Thyroid gland (tissue), 4 donors: ENCODE results near the gene OR2B2. TPM values are rescaled to one million over a fixed set of nuclear protein-coding genes. Genes with fewer than 3 reads are reported as not detected.

Source experiments
- DNase-seq, 2 donors: peaks; one replicate each; pipeline ENCODE4 v3.0.0-alpha.2; 2019
- H3K27ac ChIP-seq, 3 donors: fragments of 200-600 bp; sonication (generic); 1 replicate in 2 of 3; 2 replicates in 1 of 3; pipeline ENCODE4 v1.5.1; 2016 to 2019; ENCODE audit warnings: mild to moderate bottlenecking in 1 of 3, moderate library complexity in 1 of 3
- H3K27me3 ChIP-seq: fragments of 200-600 bp; sonication (generic); one replicate; pipeline ENCODE4 v1.5.1; 2019
- H3K36me3 ChIP-seq, 2 donors: fragments of 200-600 bp; sonication (generic); one replicate each; pipeline ENCODE4 v1.5.1; 2016 to 2019
- H3K4me1 ChIP-seq, 2 donors: fragments of 200-600 bp; sonication (generic); one replicate each; pipeline ENCODE4 v1.5.1; 2017 to 2019
- H3K4me3 ChIP-seq, 3 donors: fragments of 200-600 bp; sonication (generic); replicated peaks in 1 of 3; 1 replicate in 2 of 3; 2 replicates in 1 of 3; pipeline ENCODE4 v1.5.1; 2016; ENCODE audit warnings: mild to moderate bottlenecking in 1 of 3
- H3K9me3 ChIP-seq: fragments of 200-600 bp; sonication (generic); one replicate; pipeline ENCODE4 v1.5.1; 2017
- POLR2A ChIP-seq, 2 donors: fragments of 450-650 bp; IDR thresholded peaks; one replicate each; pipeline ENCODE4 v1.6.1; 2017; ENCODE audit warnings: antibody characterized with exemption in 2 of 2, mild to moderate bottlenecking in 2 of 2, moderate library complexity in 1 of 2
- WGBS, 2 donors: methylation state at CpG; one replicate each; pipeline ENCODE4 v1.1.5; 2017; 5-methylcytosine and 5-hydroxymethylcytosine counted together
- intact Hi-C: fragments of 100-400 bp; cut with DNase I; formaldehyde crosslinking; loops from one replicate; pipeline ENCODE4 v1.15.1; 2023
- total RNA-seq, 4 donors: library from RNA; depleted of rRNA; stranded (reverse); fragments of >200 nt; gene quantifications; one replicate each; pipeline ENCODE4 v1.2.3, GENCODE V29; 2016
- TF ChIP-seq, protein P1 (sequence below), 6 experiments: fragments of 200-600 bp in 3 of 6; fragments of 450-650 bp in 3 of 6; sonication (generic) in 3 of 6; IDR thresholded peaks; one replicate each; pipeline ENCODE4 v1.5.1; 2016 to 2019; ENCODE audit warnings: antibody characterized with exemption in 6 of 6, mild to moderate bottlenecking in 2 of 6, inconsistent platforms in 1 of 6, moderate library complexity in 1 of 6

OR2B2 gene
- total RNA-seq, 4 donors from 2014 or later = not detected

DNA sequence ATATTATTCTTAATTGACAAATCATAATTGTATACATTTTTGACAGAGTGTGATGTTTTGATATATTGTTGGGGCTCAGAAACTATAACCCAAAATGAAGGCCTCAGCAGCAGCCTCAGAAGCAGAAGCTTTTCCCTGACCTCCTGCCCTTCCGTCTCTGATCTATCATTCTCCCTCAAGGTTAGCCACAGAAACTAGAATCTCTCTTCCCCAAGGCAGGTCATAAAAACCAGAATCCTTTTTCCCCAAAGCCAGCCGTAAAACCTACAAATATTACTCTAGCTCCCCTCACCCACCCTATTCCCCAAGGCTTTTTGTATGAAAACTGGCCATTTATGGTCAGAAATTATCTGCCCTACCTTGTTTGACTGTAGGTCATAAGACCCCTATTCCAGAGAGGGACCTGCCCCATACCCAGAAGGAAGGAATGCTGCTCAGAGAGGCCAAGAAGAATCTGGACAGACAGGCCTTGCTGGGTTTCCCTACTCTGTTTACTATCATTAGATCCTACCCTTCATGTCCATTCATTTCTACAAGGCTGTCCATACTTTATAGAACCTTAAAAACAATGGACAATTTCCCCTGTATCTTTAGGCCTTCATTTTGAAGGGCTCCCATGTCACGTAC lies 14.5 kb downstream of the OR2B2 start:
- Histone ChIP-seq H3K4me1 (no peaks in the 10 kb centered on the region), H3K27ac (no peak overlapping the region), H3K4me3 (no peak overlapping the region), H3K9me3 (no peaks in the 10 kb centered on the region), H3K27me3 (no peaks in the 10 kb centered on the region), H3K36me3 (no peaks in the 10 kb centered on the region)
- DNase-seq = no peak
- 94 to 99% methylated on average over 3 of the region's 3 CpGs for WGBS, 2 donors
- intact Hi-C loops = loop anchor here (10.0 kb wide), 2 partner anchors 723 to 773 kb away; no protein-coding TSS in a partner anchor
- TF ChIP-seq, protein P1, sequence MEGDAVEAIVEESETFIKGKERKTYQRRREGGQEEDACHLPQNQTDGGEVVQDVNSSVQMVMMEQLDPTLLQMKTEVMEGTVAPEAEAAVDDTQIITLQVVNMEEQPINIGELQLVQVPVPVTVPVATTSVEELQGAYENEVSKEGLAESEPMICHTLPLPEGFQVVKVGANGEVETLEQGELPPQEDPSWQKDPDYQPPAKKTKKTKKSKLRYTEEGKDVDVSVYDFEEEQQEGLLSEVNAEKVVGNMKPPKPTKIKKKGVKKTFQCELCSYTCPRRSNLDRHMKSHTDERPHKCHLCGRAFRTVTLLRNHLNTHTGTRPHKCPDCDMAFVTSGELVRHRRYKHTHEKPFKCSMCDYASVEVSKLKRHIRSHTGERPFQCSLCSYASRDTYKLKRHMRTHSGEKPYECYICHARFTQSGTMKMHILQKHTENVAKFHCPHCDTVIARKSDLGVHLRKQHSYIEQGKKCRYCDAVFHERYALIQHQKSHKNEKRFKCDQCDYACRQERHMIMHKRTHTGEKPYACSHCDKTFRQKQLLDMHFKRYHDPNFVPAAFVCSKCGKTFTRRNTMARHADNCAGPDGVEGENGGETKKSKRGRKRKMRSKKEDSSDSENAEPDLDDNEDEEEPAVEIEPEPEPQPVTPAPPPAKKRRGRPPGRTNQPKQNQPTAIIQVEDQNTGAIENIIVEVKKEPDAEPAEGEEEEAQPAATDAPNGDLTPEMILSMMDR (IDR thresholded peaks at IDR 0.05) = no peak
- no peak for TF ChIP-seq POLR2A (IDR thresholded peaks at IDR 0.05)

DNA sequence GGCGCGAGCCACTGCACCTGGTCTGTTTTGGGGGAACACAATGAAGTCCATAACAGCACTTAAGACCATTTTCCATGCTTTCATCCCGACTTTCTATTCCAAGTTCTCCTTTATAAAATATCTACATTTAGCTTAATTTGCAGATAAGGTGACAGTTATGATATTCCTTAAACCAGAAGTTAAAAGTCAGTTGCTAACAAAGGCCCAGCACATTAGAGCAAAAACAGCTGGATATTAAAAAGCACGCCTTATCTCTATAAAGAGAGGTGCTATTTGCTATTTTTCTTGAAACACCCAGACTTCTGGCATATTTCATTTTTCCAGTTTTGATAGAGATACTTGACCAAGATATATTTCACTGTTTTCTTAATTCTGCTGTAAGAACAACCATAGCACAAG lies 15.8 kb downstream of the OR2B2 start:
- DNase-seq = no peak
- Histone ChIP-seq H3K36me3 (no peaks in the 10 kb centered on the region), H3K9me3 (no peaks in the 10 kb centered on the region), H3K4me3 (no peak overlapping the region), H3K27ac (peak overlapping the region in 1 of 3 donors; percentile 81), H3K27me3 (no peaks in the 10 kb centered on the region), H3K4me1 (peaks cover 0 to 2% of the 10 kb centered on the region in 2 donors)
- intact Hi-C loops = loop anchor here (10.0 kb wide), 2 partner anchors 722 to 772 kb away; no protein-coding TSS in a partner anchor
- 68 to 76% methylated on average over 4 of the region's 4 CpGs for WGBS, 2 donors
- no peak for TF ChIP-seq POLR2A (IDR thresholded peaks at IDR 0.05)
- TF ChIP-seq, protein P1 (IDR thresholded peaks at IDR 0.05) = no peak

DNA sequence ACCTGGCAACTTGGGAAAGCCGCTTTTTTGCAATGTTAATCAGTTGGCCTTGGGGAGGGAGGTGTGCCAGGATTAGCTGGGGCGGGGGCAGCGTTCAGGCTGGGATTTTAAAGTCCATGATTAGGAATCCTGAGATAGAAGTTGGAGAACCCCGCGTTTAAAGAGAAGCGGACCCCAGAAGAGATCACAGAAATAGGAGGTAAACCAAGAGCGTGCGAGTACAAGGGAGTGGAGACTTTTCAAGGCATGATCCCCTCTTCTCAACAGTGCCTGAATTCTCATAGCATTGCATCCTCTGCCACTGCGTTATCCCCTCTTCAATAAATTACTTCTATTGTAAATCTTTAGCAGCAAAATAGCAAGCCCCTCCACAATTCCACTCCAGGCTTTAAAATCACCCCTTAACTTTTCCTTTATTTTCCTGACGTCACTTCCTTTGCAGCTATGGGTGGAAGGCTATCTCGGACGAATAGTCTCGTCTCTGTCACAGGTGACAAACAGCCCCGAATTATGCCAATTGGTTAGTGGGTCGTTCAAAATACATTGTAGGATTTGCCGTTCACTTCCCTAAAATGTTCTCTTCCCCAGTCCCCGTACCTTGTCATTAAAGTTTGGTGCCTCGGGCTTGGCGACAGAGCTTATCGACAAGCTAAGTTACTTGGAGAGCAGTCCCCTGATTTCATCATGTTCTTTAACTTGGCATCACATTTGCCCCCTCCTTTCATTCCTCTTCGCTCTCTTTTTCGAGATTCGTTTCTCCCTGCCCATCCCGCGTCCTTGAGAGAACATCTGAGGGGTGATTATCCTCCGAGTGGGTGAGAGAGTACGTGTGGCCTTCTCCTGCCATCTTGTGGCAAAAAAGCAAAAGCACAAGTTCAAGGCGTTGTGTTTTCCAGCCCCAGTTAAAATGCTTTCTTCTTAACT lies 17.1 kb downstream of the OR2B2 start:
- DNase-seq = peak; percentile 61 to 67
- no peaks in the 10 kb centered on the region for H3K27me3 ChIP-seq
- WGBS, 2 donors = 0% methylated on average over 28 of the region's 28 CpGs
- peaks cover 0 to 11% of the 10 kb centered on the region in 2 donors for H3K4me1 ChIP-seq
- H3K27ac ChIP-seq = peak overlapping the region; percentile 33 to 82 (median 81)
- H3K9me3 ChIP-seq = no peaks in the 10 kb centered on the region
- H3K36me3 ChIP-seq = no peaks in the 10 kb centered on the region
- intact Hi-C loops = loop anchor here (10.0 kb wide), 2 partner anchors 720 to 770 kb away; no protein-coding TSS in a partner anchor
- H3K4me3 ChIP-seq = peak overlapping the region; percentile 17 to 45 (median 18)
- TF ChIP-seq POLR2A (IDR thresholded peaks at IDR 0.05) = peak in 1 of 2 donors; percentile 72
- TF ChIP-seq, protein P1 (IDR thresholded peaks at IDR 0.05) = peak; percentile 39 to 96 (median 82)

DNA sequence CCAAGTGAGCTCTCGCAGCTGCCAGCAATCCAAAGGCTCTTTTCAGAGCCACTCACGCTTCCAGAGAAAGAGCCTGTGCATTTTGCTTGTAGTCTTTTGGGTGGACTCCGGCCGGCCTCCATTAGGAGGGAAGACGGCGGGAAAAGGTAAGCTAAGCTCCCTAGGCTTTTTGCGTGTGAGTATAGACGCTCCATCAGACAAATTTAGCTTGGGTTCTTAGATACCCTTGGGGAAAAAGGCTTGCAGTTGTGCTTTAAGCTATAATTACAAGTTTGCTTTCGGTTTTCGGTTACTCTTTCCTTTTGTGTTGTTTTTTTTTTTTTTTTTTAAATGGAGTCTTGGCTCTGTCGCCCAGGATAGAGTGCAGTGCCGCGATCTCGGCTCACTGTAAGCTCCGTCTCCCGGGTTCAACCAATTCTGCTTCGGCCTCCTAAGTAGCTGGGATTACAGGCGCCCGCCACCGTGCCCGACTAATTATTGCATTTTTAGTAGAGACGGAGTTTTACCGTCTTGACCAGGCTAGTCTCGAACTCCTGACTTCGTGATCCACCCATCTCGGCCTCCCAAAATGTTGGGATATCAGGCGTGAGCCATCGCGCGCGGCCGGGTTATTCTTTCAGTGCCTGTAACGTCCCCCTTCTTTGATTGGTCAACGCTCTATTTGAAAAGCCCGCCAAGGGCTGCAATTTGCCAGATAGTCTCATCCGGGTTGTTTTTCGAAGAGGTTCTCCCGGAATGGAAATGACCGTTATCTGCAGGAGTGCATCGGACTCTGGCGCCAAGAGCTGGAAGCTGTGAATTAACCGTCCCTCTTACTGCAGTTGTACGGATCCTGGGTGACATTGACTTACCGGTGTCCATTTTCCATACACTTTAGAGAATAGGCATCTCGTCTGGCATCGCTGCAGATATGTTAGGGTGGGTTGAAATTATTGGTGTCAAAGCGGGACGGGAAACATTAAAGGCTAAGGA lies 18.1 kb downstream of the OR2B2 start:
- peak overlapping the region; percentile 17 to 45 (median 18) for H3K4me3 ChIP-seq
- peak; percentile 83 to 84 for DNase-seq
- TF ChIP-seq, protein P1 (IDR thresholded peaks at IDR 0.05) = no peak
- no peak for TF ChIP-seq POLR2A (IDR thresholded peaks at IDR 0.05)
- peak overlapping the region; percentile 76 to 93 (median 82) for H3K27ac ChIP-seq
- H3K9me3 ChIP-seq = no peaks in the 10 kb centered on the region
- 2% methylated on average over 48 of the region's 48 CpGs for WGBS, 2 donors
- no peaks in the 10 kb centered on the region for H3K36me3 ChIP-seq
- peaks cover 0 to 13% of the 10 kb centered on the region in 2 donors for H3K4me1 ChIP-seq
- intact Hi-C loops = loop anchor here (10.0 kb wide), 2 partner anchors 719 to 769 kb away; no protein-coding TSS in a partner anchor
- no peaks in the 10 kb centered on the region for H3K27me3 ChIP-seq
